Kidney glomerular epithelial cell (primary cell): ENCODE data around the gene AGBL1.

ENCODE experiments used
- DNase-seq: peaks from one replicate; lab custom pipeline; 2025; lab: John Stamatoyannopoulos, UW

Gene AGBL1

GRCh38 chr15:86810329-86810728 is 730.7 kb downstream of the AGBL1 start:
- DNase-seq: no peak

- DNase-seq: no peak
These were observed 734.2 kb downstream of the AGBL1 start for GRCh38 chr15:86813892-86814291.

- no peak for DNase-seq
These were observed 749.6 kb downstream of the AGBL1 start for GRCh38 chr15:86829245-86829644.

GRCh38 chr15:86830304-86830703 is 750.6 kb downstream of the AGBL1 start:
- DNase-seq: no peak

- no peak for DNase-seq
These were observed 753.9 kb downstream of the AGBL1 start for GRCh38 chr15:86833595-86833994.

- no peak for DNase-seq
These were observed 754.6 kb downstream of the AGBL1 start for GRCh38 chr15:86834115-86834863.

- DNase-seq: no peak
These were observed 757.8 kb downstream of the AGBL1 start for GRCh38 chr15:86837294-86838061.

GRCh38 chr15:86839502-86839901 is 759.8 kb downstream of the AGBL1 start:
- DNase-seq: no peak

GRCh38 chr15:86840996-86841395 is 761.3 kb downstream of the AGBL1 start:
- DNase-seq: no peak

- DNase-seq: no peak
These were observed 762.5 kb downstream of the AGBL1 start for GRCh38 chr15:86842199-86842598.

- no peak for DNase-seq
These were observed 766.4 kb downstream of the AGBL1 start for GRCh38 chr15:86846036-86846435.

GRCh38 chr15:86849136-86849535 is 769.5 kb downstream of the AGBL1 start:
- DNase-seq: no peak

- DNase-seq: no peak
These were observed 770.1 kb downstream of the AGBL1 start for GRCh38 chr15:86849558-86850285.

GRCh38 chr15:86850939-86851338 is 771.3 kb downstream of the AGBL1 start:
- no peak for DNase-seq

GRCh38 chr15:86852741-86853140 is 773.1 kb downstream of the AGBL1 start:
- DNase-seq: no peak

- no peak for DNase-seq
These were observed 774.5 kb downstream of the AGBL1 start for GRCh38 chr15:86854176-86854575.

- no peak for DNase-seq
These were observed 775.9 kb downstream of the AGBL1 start for GRCh38 chr15:86855307-86856291.

GRCh38 chr15:86857701-86858100 is 778.0 kb downstream of the AGBL1 start:
- no peak for DNase-seq

GRCh38 chr15:86863226-86863915 is 783.7 kb downstream of the AGBL1 start:
- DNase-seq: no peak

GRCh38 chr15:86865920-86866319 is 786.2 kb downstream of the AGBL1 start:
- no peak for DNase-seq

GRCh38 chr15:86870846-86871245 is 791.2 kb downstream of the AGBL1 start:
- no peak for DNase-seq
